ENCODE data around the gene PHGDH. TPM values are rescaled to one million over a fixed set of nuclear protein-coding genes. Genes with fewer than 3 reads are reported as not detected.
"Not testable (repeated sequence)": the region's sequence is repeated elsewhere in the genome, so short reads cannot be mapped to it uniquely, and the experiment has no call there.

The PHGDH gene
- total RNA-seq, 1 donor from 2014 or later = 61.6 TPM

DNA sequence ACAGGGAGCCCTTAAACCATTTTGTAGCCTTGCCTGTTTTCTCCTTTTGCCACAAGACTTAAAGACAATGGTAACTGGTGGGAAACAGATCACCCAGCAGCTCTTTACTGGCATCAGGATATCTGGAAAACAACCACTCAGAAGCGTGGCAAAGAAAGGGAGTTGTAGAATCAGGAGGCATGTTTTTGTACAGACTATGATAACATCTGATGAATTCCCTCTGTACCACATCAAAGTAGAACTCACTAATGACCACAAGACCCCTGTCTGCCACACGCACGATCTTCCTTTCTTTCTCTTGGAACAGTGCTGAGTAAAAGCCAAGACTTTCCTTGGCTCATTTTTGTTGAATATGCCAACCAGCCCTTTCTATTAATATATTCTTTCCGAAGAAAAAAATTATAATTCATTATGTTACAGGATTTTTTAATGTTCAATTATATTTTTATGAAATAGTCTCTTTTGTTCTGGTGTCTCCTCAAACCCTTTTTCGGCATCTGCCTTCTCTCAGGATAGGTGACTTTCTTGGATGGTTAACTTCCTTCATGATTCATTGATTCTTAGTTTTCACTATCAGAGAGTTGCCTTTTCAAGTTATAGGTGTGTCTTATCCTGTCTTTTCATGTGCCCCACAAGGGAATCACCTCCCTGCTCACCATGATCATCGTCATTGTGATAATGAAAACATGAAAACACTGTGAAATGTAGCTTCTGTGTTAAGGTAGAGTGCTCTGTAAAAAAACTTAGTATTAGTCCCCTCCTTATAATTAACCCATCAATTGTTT is 7.9 kb upstream of the PHGDH start:
- H3K27me3 Mint-ChIP-seq (ENCODE audit: low read depth) = peaks cover 30% of the 10 kb centered on the region
- intact Hi-C loops (cut with micrococcal nuclease) = no loop called here
- DNase-seq (ENCODE audit: low spot score) = no peak
- H3K27ac Mint-ChIP-seq = no peak overlapping the region
- H3K4me3 Mint-ChIP-seq (ENCODE audit: low read depth) = no peak overlapping the region
- peaks cover 28% of the 10 kb centered on the region for H3K9me3 Mint-ChIP-seq
- no peaks in the 10 kb centered on the region for H3K4me1 Mint-ChIP-seq (ENCODE audit: low read depth)
- H3K36me3 Mint-ChIP-seq (ENCODE audit: low read depth) = no peaks in the 10 kb centered on the region

DNA sequence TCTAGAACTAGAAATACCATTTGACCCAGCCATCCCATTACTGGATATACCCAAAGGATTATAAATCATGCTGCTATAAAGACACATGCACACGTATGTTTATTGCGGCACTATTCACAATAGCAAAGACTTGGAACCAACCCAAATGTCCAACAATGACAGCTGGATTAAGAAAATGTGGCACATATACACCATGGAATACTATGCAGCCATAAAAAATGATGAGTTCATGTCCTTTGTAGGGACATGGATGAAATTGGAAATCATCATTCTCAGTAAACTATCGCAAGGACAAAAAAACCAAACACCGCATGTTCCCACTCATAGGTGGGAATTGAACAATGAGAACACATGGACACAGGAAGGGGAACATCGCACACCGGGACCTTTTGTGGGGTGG is 5.1 kb upstream of the PHGDH start:
- peaks cover 33% of the 10 kb centered on the region for H3K27me3 Mint-ChIP-seq (ENCODE audit: low read depth)
- H3K4me1 Mint-ChIP-seq (ENCODE audit: low read depth); intact Hi-C loops (cut with micrococcal nuclease); H3K36me3 Mint-ChIP-seq (ENCODE audit: low read depth); H3K27ac Mint-ChIP-seq; DNase-seq (ENCODE audit: low spot score); H3K4me3 Mint-ChIP-seq (ENCODE audit: low read depth): not testable (repeated sequence)
- peaks cover 16% of the 10 kb centered on the region for H3K9me3 Mint-ChIP-seq

DNA sequence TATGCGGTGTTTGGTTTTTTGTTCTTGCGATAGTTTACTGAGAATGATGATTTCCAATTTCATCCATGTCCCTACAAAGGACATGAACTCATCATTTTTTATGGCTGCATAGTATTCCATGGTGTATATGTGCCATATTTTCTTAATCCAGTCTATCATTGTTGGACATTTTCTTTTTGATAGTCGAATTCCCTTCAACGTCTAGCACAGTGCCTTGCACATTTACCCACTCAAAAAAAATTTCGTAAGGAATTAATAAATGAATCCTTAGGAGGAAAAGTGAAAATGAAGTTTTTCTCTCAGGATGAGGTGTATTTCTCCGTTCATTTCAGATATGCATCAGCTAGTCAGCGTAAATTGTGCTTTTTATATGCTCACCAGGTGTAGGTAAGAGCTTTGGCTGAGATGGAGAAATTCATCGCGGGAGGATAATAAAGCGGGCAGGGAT is 354 bp upstream of the PHGDH start:
- H3K9me3 Mint-ChIP-seq; DNase-seq (ENCODE audit: low spot score): not testable (repeated sequence)
- intact Hi-C loops (cut with micrococcal nuclease) = loop anchor here (5.0 kb wide), 1 partner anchor 64 kb away; the partner anchor contains the start of gene ZNF697
- Mint-ChIP-seq H3K27me3 (ENCODE audit: low read depth) (peaks cover 25% of the 10 kb centered on the region), H3K4me3 (ENCODE audit: low read depth) (peak overlapping the region; percentile 91), H3K36me3 (ENCODE audit: low read depth) (peaks cover 19% of the 10 kb centered on the region), H3K27ac (peak overlapping the region; percentile 77), H3K4me1 (ENCODE audit: low read depth) (peaks cover 35% of the 10 kb centered on the region)

DNA sequence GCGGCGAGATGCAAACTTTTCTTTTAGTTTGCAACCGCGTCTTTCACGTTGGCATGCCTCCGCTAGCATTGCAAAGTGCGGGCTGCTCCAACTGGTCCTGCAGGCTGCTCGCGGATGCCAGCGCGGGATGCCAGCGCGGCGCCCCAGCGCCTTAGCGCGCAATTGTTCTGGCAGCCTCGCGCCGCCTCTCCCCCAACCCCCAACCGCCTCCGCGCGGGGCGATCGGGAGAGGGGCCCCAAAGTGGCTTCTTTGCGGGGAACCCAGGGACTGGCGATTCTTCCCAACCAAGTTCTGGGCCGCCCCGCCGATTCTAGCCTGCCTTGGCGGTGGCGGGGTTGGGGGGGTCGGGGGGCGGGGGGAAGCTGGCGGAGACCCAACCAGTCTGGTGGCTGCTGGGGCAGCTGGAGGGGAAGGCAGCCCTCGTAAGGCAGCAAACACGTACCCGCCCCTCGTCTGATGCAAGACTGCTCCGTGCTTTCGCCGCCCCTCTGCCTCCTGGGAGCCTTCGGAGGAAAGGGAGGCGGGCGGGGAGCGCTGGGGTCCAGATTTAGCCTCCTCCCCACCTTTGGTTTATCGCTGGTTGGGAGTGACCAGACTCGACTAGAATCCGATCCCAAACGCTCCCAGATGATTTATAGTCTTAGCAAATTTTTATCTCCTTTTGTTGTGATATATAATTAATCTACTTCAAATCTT is 756 bp downstream of the PHGDH start:
- H3K4me1 Mint-ChIP-seq (ENCODE audit: low read depth) = peaks cover 39% of the 10 kb centered on the region
- peaks cover 21% of the 10 kb centered on the region for H3K27me3 Mint-ChIP-seq (ENCODE audit: low read depth)
- peak overlapping the region; percentile 91 for H3K4me3 Mint-ChIP-seq (ENCODE audit: low read depth)
- peaks cover 20% of the 10 kb centered on the region for H3K36me3 Mint-ChIP-seq (ENCODE audit: low read depth)
- intact Hi-C loops (cut with micrococcal nuclease) = loop anchor here (5.0 kb wide), 1 partner anchor 65 kb away; the partner anchor contains the start of gene ZNF697
- peak; percentile 28 for DNase-seq (ENCODE audit: low spot score)
- H3K9me3 Mint-ChIP-seq = no peaks in the 10 kb centered on the region
- peak overlapping the region; percentile 74 for H3K27ac Mint-ChIP-seq

DNA sequence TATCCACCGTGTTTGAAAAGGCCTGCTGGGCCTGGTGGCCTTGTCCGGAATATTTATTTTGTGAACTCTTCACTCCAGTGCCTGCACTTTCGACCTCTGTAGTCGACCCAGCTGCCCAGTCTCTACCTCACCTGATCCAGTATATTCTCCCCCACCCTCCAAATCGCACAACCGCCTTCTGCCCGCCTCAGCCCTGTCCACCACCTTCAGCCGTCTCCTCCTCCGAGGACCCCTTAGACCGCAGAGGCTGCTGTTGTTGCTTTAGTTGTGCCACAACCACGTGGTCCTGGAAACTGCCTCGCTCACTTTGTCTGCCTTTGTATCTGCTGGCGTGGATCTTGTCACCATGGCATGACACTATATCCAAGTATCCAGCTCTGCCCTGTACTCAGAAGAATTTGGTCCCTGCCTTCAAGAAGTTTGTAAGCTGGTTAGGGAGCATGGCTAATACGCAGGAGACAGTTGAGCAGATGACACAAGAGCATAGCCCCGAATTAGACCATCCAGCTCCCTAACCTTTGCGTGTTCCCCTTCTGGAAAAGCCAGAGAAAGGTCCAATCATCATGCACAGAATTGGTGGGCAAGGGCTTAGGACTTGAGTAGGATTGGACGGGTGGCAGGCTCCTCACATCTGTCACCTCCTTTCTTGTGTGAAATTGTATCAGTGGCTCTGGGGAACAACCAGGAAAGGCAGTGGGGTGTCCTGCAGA is 1.5 kb downstream of the PHGDH start:
- intact Hi-C loops (cut with micrococcal nuclease) = loop anchor here (5.0 kb wide), 1 partner anchor 66 kb away; the partner anchor contains the start of gene ZNF697
- Mint-ChIP-seq H3K4me3 (ENCODE audit: low read depth) (peak overlapping the region; percentile 86), H3K4me1 (ENCODE audit: low read depth) (peaks cover 42% of the 10 kb centered on the region), H3K36me3 (ENCODE audit: low read depth) (peaks cover 23% of the 10 kb centered on the region), H3K27ac (peak overlapping the region; percentile 74), H3K27me3 (ENCODE audit: low read depth) (peaks cover 16% of the 10 kb centered on the region), H3K9me3 (no peaks in the 10 kb centered on the region)
- DNase-seq (ENCODE audit: low spot score) = no peak

DNA sequence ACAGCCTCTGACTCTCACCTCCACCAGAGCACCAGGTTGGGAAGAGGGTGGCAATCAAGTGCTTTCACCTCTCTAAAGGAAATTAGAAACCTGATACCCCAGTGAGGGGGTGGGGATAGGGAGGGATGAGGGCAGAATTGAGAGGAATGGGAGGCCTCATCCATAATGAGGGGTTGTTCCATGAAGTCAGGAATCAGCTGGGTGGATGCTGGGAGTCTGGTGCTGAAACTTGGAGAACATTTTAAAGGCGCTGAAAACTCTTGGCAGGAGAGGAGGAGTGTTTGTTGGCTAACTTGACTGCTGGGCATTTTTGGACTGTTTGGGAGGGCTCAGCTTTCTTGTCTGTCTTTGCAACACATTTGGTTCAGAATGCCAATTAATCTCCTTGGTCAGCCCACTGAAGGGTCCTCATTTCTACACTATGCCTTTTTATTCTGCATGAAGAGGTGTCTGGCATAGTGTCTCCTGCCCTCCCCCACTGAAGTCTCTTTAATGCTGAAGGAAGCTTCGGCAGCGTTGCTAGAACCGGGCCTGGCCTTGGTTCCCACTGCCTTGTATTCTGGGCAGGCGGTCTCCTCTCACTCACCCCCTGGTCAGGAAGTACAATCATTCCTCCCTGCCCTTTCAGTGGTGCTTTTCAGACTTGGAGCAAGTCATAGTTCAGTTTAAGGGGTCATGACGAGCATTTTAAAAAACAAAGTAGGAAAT is 2.2 kb downstream of the PHGDH start:
- DNase-seq (ENCODE audit: low spot score) = no peak
- intact Hi-C loops (cut with micrococcal nuclease) = loop anchor here (5.0 kb wide), 1 partner anchor 67 kb away; the partner anchor contains the start of gene ZNF697
- Mint-ChIP-seq H3K4me1 (ENCODE audit: low read depth) (peaks cover 48% of the 10 kb centered on the region), H3K27me3 (ENCODE audit: low read depth) (peaks cover 14% of the 10 kb centered on the region), H3K9me3 (no peaks in the 10 kb centered on the region), H3K36me3 (ENCODE audit: low read depth) (peaks cover 23% of the 10 kb centered on the region), H3K4me3 (ENCODE audit: low read depth) (peak overlapping the region; percentile 86), H3K27ac (peak overlapping the region; percentile 74)

DNA sequence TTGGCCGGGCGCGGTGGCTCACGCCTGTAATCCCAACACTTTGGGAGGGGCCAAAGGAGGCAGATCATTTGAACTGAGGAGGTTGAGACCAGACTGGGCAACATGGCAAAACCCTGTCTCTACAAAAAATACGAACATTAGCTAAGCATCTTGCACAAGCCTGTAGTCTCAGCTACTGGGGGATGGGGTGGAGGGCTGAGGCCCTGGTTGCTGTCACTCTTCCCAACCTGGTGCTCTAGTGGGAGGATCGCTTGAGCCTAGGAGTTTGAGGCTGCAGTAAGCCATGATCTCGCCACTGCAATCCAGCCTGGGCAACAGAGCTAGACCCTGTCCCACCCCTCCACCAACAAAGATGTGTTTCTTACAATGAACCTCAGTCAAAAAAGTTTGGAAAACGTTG is 2.8 kb downstream of the PHGDH start:
- no peak for DNase-seq (ENCODE audit: low spot score)
- Mint-ChIP-seq H3K9me3 (no peaks in the 10 kb centered on the region), H3K27me3 (ENCODE audit: low read depth) (peaks cover 12% of the 10 kb centered on the region), H3K4me3 (ENCODE audit: low read depth) (peak overlapping the region; percentile 86), H3K36me3 (ENCODE audit: low read depth) (peaks cover 23% of the 10 kb centered on the region), H3K4me1 (ENCODE audit: low read depth) (peaks cover 48% of the 10 kb centered on the region), H3K27ac (no peak overlapping the region)
- intact Hi-C loops (cut with micrococcal nuclease) = loop anchor here (5.0 kb wide), 1 partner anchor 67 kb away; the partner anchor contains the start of gene ZNF697

DNA sequence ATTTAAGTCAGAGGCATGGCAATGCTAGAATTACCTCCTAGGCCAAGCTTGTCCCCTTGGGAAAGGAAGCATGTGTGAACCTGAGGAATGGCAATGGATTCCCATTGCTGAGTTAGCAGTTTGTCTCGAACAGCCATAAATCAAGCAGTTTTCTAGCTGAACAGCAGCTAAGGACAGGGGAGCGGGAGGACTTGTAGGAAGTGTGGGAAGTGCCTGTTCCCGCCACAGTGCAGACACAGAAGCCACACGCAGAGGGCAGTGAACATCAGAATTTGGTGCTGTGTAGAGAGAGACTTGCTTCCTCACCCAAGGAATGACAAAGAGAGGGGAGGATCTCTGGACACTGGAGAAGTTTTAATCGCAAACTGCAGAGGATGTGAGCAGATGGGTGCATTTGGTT is 3.8 kb downstream of the PHGDH start:
- Mint-ChIP-seq H3K27me3 (ENCODE audit: low read depth) (peaks cover 3% of the 10 kb centered on the region), H3K9me3 (no peaks in the 10 kb centered on the region), H3K36me3 (ENCODE audit: low read depth) (peaks cover 27% of the 10 kb centered on the region), H3K4me3 (ENCODE audit: low read depth) (no peak overlapping the region), H3K27ac (peak overlapping the region; percentile 10), H3K4me1 (ENCODE audit: low read depth) (peaks cover 51% of the 10 kb centered on the region)
- intact Hi-C loops (cut with micrococcal nuclease) = no loop called here
- DNase-seq (ENCODE audit: low spot score) = no peak

DNA sequence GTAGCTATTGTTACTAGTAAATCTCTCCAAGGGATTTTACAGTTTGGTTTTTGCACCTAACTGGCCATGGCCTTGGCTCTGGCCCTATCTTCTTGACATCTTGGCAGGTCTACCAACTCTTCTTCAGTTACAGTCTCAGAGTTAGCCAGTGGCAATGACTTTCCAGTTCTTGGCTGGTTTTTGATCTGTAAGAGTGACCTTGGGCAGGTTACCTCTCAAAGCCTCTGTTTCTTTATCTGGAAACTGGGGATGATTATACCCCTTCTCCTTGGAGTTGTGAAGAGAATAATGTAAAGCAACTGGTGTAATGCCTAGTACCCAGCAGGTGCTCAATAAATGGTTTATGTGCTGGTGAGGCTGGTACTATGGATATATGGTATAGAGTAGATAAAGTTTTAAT is 6.7 kb downstream of the PHGDH start:
- no peak overlapping the region for H3K27ac Mint-ChIP-seq
- peaks cover 47% of the 10 kb centered on the region for H3K36me3 Mint-ChIP-seq (ENCODE audit: low read depth)
- H3K9me3 Mint-ChIP-seq = no peaks in the 10 kb centered on the region
- peaks cover 49% of the 10 kb centered on the region for H3K4me1 Mint-ChIP-seq (ENCODE audit: low read depth)
- no peak for DNase-seq (ENCODE audit: low spot score)
- H3K27me3 Mint-ChIP-seq (ENCODE audit: low read depth) = no peaks in the 10 kb centered on the region
- intact Hi-C loops (cut with micrococcal nuclease) = no loop called here
- H3K4me3 Mint-ChIP-seq (ENCODE audit: low read depth) = no peak overlapping the region

DNA sequence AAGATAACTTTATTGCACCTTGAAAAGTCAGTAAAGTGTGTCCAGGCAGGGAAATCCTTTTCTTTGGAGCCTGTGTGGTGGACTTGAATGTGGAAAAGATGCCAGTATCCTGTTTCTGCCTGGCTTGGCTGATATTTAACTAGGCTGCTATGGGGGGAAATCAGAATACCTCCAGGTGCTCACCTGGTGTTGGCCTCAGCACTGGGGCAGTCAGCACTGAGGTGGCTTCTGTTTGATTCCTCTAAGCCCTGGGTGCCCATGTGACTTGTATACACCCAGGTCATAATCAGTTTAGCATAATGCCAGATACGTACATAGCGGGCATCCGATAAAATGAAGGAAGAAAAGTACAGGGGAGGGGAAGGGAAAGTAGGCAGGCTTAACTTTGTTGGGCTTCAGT is 7.2 kb downstream of the PHGDH start:
- Mint-ChIP-seq H3K4me3 (ENCODE audit: low read depth) (no peak overlapping the region), H3K27me3 (ENCODE audit: low read depth) (no peaks in the 10 kb centered on the region), H3K4me1 (ENCODE audit: low read depth) (peaks cover 43% of the 10 kb centered on the region), H3K36me3 (ENCODE audit: low read depth) (peaks cover 46% of the 10 kb centered on the region), H3K27ac (no peak overlapping the region), H3K9me3 (no peaks in the 10 kb centered on the region)
- intact Hi-C loops (cut with micrococcal nuclease) = no loop called here
- DNase-seq (ENCODE audit: low spot score) = no peak

DNA sequence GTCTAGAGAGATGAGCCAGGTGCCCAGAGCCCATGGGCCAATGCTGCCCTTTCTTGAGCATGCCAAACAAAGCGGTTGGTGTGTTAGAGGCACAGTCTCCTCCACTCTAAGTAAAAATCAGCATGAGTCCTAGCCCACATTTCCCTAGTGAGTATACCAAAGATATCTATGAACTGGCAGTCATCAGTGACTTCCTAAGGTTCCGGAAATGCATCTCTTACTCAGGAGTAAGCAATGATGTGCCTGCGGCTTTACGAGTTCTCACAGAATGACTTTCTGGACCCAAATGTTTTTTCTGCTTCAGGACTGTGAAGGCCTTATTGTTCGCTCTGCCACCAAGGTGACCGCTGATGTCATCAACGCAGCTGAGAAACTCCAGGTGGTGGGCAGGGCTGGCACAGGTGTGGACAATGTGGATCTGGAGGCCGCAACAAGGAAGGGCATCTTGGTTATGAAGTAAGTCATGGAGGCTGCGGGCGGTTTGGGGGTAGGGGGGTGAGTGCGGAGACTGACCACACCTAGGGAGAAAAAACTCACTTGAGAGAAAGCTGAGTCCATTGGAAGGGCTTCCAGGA is 9.2 kb downstream of the PHGDH start:
- no peak for DNase-seq (ENCODE audit: low spot score)
- H3K27me3 Mint-ChIP-seq (ENCODE audit: low read depth) = no peaks in the 10 kb centered on the region
- H3K36me3 Mint-ChIP-seq (ENCODE audit: low read depth) = peaks cover 51% of the 10 kb centered on the region
- peaks cover 27% of the 10 kb centered on the region for H3K4me1 Mint-ChIP-seq (ENCODE audit: low read depth)
- intact Hi-C loops (cut with micrococcal nuclease) = no loop called here
- H3K9me3 Mint-ChIP-seq = no peaks in the 10 kb centered on the region
- no peak overlapping the region for H3K4me3 Mint-ChIP-seq (ENCODE audit: low read depth)
- H3K27ac Mint-ChIP-seq = no peak overlapping the region

DNA sequence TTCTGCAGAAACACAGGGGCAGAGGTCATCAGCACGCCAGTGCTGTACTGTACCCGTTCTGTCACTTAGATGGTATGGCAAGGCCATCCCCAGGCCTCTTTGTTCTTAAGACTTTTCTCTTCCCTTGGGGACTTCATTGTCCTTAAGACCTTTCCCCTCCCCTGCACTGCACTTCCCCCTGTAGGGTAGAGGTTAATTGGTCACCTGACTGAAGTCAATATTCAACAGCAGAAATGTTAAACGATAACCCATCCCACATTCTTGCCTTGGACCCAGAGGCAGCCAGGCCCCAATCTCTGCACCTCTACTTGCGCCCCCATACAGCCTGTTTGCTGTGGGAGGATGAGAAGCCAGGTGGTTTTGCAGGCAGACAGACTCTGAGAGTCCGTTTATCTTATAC is 10.2 kb downstream of the PHGDH start:
- Mint-ChIP-seq H3K9me3 (no peaks in the 10 kb centered on the region), H3K27me3 (ENCODE audit: low read depth) (no peaks in the 10 kb centered on the region), H3K27ac (no peak overlapping the region), H3K36me3 (ENCODE audit: low read depth) (peaks cover 57% of the 10 kb centered on the region), H3K4me1 (ENCODE audit: low read depth) (peaks cover 19% of the 10 kb centered on the region), H3K4me3 (ENCODE audit: low read depth) (no peak overlapping the region)
- intact Hi-C loops (cut with micrococcal nuclease) = no loop called here
- no peak for DNase-seq (ENCODE audit: low spot score)
